Activated B cell treated with CpG ODN at 0.5 μM for 24 hours (primary cell): ENCODE data around the gene ARHGEF28. TPM values are rescaled to one million over a fixed set of nuclear protein-coding genes. Genes with fewer than 3 reads are reported as not detected.

Source experiments
- ATAC-seq: fragments of 200-7000 bp; cut with Tn5 transposase; one replicate; pipeline ENCODE4 v1.10.0; 2021; ENCODE audit warnings: low read depth, mild to moderate bottlenecking, moderate library complexity
- CTCF ChIA-PET: fragments of 350-600 bp; sonication (Branson Sonifier 250); formaldehyde crosslinking; loops from one replicate; lab custom pipeline; 2021; ENCODE audit warnings: antibody characterized with exemption; lab: Charles Lee
- POLR2A ChIA-PET: fragments of 350-600 bp; sonication (Branson Sonifier 250); formaldehyde crosslinking; loops from one replicate; lab custom pipeline; 2021; ENCODE audit warnings: antibody characterized with exemption; lab: Charles Lee
- DNase-seq: peaks from one replicate; pipeline ENCODE4 v3.0.0; 2022
- H3K27ac Mint-ChIP-seq: one replicate; pipeline ENCODE4 v1.8.0; 2020; ENCODE audit warnings: mixed read lengths
- H3K27me3 Mint-ChIP-seq: one replicate; pipeline ENCODE4 v1.8.0; 2021; ENCODE audit warnings: mixed read lengths
- H3K36me3 Mint-ChIP-seq: one replicate; pipeline ENCODE4 v1.8.0; 2021; ENCODE audit warnings: low read depth, mixed read lengths
- H3K4me1 Mint-ChIP-seq: one replicate; pipeline ENCODE4 v1.8.0; 2021; ENCODE audit warnings: mixed read lengths
- H3K4me3 Mint-ChIP-seq: one replicate; pipeline ENCODE4 v1.8.0; 2020; ENCODE audit warnings: mild to moderate bottlenecking, mixed read lengths
- H3K9me3 Mint-ChIP-seq: one replicate; pipeline ENCODE4 v1.8.0; 2020; ENCODE audit warnings: mixed read lengths
- CTCF ChIP-seq: fragments of 200-600 bp; IDR thresholded peaks from one replicate; pipeline ENCODE4 v1.8.0; 2022; ENCODE audit warnings: antibody characterized with exemption, mild to moderate bottlenecking
- intact Hi-C: fragments of 100-400 bp; cut with micrococcal nuclease; formaldehyde crosslinking; loops from one replicate; pipeline ENCODE4 v1.15.1; 2024
- total RNA-seq: library from RNA; stranded (reverse); gene quantifications from 2 replicates; pipeline ENCODE4 v1.2.3, GENCODE V29; 2022

Gene ARHGEF28
- total RNA-seq, 1 donor from 2014 or later = not detected

- TF ChIP-seq CTCF = no peak
- no peak overlapping the region for H3K4me3 Mint-ChIP-seq
- no peak overlapping the region for H3K27ac Mint-ChIP-seq
- ATAC-seq (no peak), DNase-seq (no peak)
- H3K27me3 Mint-ChIP-seq = peaks cover 3% of the 10 kb centered on the region
- intact Hi-C loops = loop anchor here (10.0 kb wide), 1 partner anchor 485 kb away; no protein-coding TSS in a partner anchor
- no peaks in the 10 kb centered on the region for H3K4me1 Mint-ChIP-seq
- ChIA-PET POLR2A (no interaction called here), CTCF (no interaction called here)
- no peaks in the 10 kb centered on the region for H3K9me3 Mint-ChIP-seq
- H3K36me3 Mint-ChIP-seq = no peaks in the 10 kb centered on the region
Observed at GRCh38 chr5:73909474-73909873, 283.5 kb downstream of the ARHGEF28 start.

- TF ChIP-seq CTCF = no peak
- Mint-ChIP-seq H3K4me1 (no peaks in the 10 kb centered on the region), H3K27ac (no peak overlapping the region), H3K4me3 (no peak overlapping the region), H3K27me3 (peaks cover 2% of the 10 kb centered on the region), H3K9me3 (no peaks in the 10 kb centered on the region), H3K36me3 (no peaks in the 10 kb centered on the region)
- CTCF ChIA-PET = no interaction called here
- ATAC-seq (no peak), DNase-seq (no peak)
- intact Hi-C loops = no loop called here
- POLR2A ChIA-PET = interaction anchor here (0.7 kb wide), 1 partner anchor 739 kb away, joined by 5 read pairs; no protein-coding TSS in a partner anchor
Observed at GRCh38 chr5:73911761-73912393, 285.9 kb downstream of the ARHGEF28 start.

- ChIA-PET POLR2A (no interaction called here), CTCF (interaction anchor here (0.9 kb wide), 1 partner anchor 11 kb away, joined by 3 read pairs; no protein-coding TSS in a partner anchor)
- Mint-ChIP-seq H3K36me3 (no peaks in the 10 kb centered on the region), H3K4me1 (no peaks in the 10 kb centered on the region), H3K4me3 (no peak overlapping the region), H3K27ac (no peak overlapping the region), H3K9me3 (no peaks in the 10 kb centered on the region), H3K27me3 (no peaks in the 10 kb centered on the region)
- no peak for DNase-seq
- ATAC-seq = no peak
- no peak for TF ChIP-seq CTCF
- intact Hi-C loops = no loop called here
Observed at GRCh38 chr5:73912821-73913271, 286.9 kb downstream of the ARHGEF28 start.

- Mint-ChIP-seq H3K4me3 (no peak overlapping the region), H3K4me1 (no peaks in the 10 kb centered on the region), H3K36me3 (no peaks in the 10 kb centered on the region), H3K27me3 (no peaks in the 10 kb centered on the region), H3K9me3 (no peaks in the 10 kb centered on the region), H3K27ac (no peak overlapping the region)
- no peak for TF ChIP-seq CTCF
- ATAC-seq = no peak
- intact Hi-C loops = no loop called here
- CTCF ChIA-PET = no interaction called here
- POLR2A ChIA-PET = no interaction called here
- DNase-seq = no peak
Observed at GRCh38 chr5:73913971-73914370, 288.0 kb downstream of the ARHGEF28 start.

GRCh38 chr5:73915345-73915744 is 289.3 kb downstream of the ARHGEF28 start:
- H3K27ac Mint-ChIP-seq = no peak overlapping the region
- ChIA-PET CTCF (no interaction called here), POLR2A (no interaction called here)
- no peak for DNase-seq
- H3K4me1 Mint-ChIP-seq = no peaks in the 10 kb centered on the region
- H3K9me3 Mint-ChIP-seq = no peaks in the 10 kb centered on the region
- TF ChIP-seq CTCF = no peak
- H3K27me3 Mint-ChIP-seq = peaks cover 3% of the 10 kb centered on the region
- no peaks in the 10 kb centered on the region for H3K36me3 Mint-ChIP-seq
- H3K4me3 Mint-ChIP-seq = no peak overlapping the region
- intact Hi-C loops = no loop called here
- ATAC-seq = no peak
